ENCODE data around the gene SETBP1.

SETBP1 gene

DNA sequence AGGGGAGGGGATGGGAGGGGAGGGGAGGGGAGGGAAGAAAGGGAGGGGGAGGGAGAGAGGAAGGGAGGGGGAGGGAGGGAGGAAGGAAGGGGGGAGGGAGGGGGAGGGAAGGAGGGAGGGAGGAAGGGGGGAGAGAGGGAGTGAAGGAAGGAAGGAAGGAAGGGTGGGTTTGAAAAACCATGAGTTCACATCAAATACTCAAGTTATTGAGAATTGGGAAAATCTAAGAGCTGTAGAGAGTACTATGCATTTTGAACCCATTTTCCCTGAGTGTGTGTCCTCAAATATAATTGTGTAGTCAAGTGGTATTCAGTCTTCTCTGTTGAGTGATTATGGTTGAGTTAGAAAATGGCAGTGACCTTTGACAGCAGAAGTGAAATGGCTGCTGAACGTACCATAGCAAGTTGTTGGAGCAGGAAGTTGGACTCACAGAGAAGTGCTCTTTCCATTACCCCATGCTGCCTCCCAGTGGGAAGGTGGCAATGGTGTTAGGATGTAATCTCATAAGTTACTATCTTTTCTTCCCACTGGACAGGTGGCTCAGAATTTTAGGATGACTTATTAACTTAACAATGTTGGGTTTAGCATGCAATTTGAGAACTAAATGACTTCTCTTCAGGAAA lies 214.6 kb downstream of the SETBP1 start:
- in situ Hi-C loops (cut with MboI; ENCODE audit: low sequenced_read_pairs): no loop called here

DNA sequence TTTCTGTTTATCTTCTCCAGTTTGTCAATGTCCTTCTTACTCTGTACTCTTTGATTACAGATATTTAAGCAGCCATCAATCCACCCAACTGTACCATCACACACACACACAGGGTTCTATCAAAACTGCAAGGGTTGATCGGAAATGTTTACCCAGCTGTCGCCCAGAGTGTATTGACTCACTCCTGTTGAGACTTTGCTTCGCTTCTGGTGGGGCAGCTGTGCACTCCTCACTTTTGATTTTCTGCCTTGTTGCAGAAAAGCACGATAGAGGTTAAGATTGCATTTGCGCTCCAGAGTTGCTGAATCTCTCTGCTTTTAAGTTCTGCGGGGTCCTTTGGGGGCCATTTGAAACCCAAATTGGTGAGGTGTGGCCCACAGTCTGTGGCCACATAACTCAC lies 216.2 kb downstream of the SETBP1 start:
- in situ Hi-C loops (cut with MboI; ENCODE audit: low sequenced_read_pairs): no loop called here

DNA sequence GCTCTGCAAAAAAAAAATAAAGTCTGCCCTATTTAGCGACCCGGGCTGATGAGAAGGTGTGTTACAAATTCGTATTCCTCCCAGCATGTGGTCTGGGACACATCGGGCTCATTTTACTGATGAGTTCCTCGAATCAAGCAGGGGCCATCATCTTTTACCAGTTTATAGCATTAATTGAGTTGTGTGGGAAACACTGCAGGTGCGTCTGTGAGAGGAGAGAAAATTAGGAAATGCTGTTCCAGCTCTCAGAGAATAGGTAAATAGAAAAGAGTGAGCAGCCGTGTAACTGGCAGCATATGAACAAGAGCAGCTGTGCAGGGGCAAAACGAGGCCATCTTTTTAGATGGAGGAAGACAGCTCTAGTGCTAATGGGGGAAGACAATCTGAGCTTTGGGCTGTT lies 216.7 kb downstream of the SETBP1 start:
- in situ Hi-C loops (cut with MboI; ENCODE audit: low sequenced_read_pairs): no loop called here

DNA sequence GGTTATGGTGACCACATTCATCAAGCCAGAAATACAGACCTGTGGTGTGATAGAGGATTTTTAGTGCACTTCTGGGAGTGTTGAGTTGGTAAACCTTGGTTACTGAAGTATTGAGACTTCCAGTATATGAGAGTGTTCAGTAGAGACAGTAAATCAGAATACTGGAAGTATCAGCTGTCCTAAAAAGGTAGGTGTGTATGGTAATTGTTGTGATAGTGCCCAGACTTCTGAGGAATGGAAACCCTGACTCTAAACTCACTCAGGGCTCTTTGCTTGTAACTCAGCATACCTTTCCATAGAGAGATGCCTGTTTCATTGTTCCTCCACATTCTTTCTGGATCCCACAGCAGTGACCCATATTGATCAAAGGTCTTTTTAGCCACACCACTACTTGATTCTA lies 217.1 kb downstream of the SETBP1 start:
- in situ Hi-C loops (cut with MboI; ENCODE audit: low sequenced_read_pairs): no loop called here

DNA sequence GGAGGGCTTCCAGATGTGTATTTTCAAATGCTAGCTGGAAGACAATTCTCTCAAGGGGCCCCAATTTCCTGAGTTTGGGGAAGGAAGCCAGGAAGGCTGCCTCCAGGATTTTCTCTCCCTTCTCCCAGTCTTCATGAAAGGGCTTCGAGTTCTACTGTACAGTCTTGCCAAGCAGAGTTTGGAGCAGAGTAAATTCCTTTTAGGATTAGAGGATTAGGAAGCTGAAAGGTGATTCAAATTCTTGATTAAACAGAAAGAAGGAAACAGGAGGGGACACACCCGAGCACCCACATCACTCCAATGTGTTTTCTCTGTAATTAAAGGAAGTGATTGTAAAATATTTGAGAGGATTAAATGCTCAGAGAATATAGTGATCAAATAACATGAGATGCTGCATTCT lies 217.8 kb downstream of the SETBP1 start:
- in situ Hi-C loops (cut with MboI; ENCODE audit: low sequenced_read_pairs): no loop called here

DNA sequence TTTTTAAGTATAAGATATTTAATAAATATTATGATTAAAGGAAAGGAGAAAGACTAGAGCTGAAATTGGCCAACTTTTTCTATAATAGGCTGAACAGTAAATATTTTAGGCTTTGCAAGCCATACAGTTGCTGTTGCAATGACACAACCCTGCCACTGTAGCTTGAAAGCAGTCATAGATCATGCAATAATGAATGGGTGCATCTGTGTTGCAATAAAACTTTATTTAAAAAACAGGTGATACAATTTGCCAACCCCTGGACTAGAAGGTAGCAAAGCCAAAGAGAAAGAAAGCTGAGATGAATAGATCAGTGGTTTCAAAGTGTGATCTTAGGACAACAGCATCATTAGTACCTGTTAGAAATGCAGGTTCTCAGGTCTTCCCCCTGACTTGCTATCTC lies 219.1 kb downstream of the SETBP1 start:
- in situ Hi-C loops (cut with MboI; ENCODE audit: low sequenced_read_pairs): loop anchor here (25.0 kb wide), 1 partner anchor 312 kb away; no protein-coding TSS in a partner anchor

DNA sequence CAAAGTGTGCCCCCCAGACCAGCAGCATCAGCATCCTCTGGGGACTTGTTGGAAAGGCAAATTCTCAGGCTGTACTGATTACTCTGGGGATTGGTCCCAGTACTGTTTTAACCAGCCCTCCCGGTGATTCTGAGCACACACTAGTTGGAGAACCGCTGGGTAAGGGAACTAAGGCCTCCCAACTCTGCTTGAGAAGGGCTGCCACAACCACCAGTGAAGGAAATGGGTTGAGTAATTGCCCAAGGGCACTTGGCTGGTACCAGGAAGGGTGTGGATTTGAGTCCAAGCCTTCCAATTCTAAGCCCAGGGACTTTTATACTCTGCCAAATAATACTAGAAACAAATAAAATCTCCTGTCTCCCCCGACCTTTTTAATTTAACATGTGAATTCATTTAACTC lies 219.9 kb downstream of the SETBP1 start:
- in situ Hi-C loops (cut with MboI; ENCODE audit: low sequenced_read_pairs): loop anchor here (25.0 kb wide), 1 partner anchor 312 kb away; no protein-coding TSS in a partner anchor

DNA sequence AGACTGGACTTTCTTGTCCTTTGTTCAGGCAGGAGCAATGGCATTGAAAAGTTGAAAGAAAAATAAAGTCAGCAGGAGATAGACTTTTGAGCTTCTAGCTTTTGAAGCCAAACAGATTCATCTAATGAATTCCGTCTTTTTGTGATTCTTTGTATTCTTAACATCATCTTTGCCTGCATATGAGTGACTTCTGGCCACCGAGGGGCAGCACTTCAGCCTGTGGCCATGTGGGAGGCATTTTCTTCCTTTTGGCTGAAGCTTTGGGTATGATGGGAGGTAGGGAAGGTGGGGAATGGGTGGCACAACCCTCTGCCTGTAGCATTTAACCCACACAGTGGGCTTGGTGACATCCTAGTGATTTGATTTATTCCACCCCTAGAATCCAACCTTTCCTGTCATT lies 220.6 kb downstream of the SETBP1 start:
- in situ Hi-C loops (cut with MboI; ENCODE audit: low sequenced_read_pairs): loop anchor here (25.0 kb wide), 1 partner anchor 311 kb away; no protein-coding TSS in a partner anchor

DNA sequence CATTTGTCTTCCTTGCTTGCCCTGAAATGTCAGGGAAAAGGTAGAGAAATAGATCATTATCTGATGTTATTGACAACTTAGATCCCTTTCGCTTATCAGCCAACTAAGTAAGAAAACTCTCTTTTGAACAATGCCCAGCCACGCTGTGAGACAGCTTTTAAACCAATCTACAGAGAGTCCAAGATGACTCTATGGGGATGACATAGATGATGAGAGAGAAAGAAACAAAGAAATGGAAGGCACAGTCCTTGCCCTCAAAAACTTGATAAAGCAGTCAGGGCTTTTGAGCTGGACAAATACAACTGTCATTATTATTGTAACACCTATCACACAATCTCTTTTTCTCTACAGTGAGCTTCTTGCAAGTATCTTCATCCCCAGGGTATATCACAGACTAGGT lies 222.6 kb downstream of the SETBP1 start:
- in situ Hi-C loops (cut with MboI; ENCODE audit: low sequenced_read_pairs): loop anchor here (25.0 kb wide), 1 partner anchor 309 kb away; no protein-coding TSS in a partner anchor

DNA sequence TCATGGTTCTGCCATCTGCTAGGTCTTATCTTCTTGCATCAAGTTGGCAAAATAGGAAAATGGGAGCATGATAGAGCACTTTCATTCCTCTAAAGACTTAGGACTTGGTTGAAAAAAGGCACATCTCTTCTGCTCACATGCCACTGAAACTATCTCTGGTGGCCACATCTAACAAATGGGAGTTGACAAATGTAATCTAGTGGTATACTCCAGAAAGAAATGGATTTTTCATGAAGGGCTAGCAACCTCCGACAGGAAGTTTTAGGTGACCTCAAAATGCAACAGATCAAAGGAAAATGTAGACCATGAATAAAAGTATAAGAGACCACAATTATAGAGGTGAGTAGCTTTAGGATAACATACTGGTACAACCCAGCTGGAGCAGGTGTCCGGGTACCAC lies 224.1 kb downstream of the SETBP1 start:
- in situ Hi-C loops (cut with MboI; ENCODE audit: low sequenced_read_pairs): loop anchor here (25.0 kb wide), 1 partner anchor 308 kb away; no protein-coding TSS in a partner anchor

DNA sequence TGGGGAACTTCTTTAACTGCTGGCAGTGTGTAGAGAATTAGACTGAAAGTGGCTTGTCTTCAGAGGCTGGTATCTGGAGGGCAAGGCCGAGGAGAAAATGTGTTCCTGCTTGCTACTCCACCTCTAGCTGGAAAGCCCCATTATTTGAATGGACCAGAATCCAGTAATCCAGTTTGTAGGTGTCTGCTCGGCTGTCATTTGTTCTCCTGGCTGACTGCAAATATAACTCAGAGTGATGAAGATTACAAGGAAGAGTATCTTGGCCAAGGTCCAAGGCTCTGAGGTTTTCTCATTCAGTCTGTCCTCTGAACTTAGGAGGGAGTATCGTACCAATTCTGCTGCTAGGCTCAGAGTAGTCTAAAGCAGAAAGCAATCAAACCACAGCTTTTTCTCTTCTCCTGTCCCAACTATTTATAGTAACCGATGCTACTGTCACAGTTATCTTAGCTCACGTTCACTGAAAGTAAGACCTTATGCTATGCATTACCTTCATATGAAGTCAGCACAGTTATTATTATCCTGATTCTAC lies 228.6 kb downstream of the SETBP1 start:
- in situ Hi-C loops (cut with MboI; ENCODE audit: low sequenced_read_pairs): loop anchor here (25.0 kb wide), 1 partner anchor 303 kb away; no protein-coding TSS in a partner anchor

DNA sequence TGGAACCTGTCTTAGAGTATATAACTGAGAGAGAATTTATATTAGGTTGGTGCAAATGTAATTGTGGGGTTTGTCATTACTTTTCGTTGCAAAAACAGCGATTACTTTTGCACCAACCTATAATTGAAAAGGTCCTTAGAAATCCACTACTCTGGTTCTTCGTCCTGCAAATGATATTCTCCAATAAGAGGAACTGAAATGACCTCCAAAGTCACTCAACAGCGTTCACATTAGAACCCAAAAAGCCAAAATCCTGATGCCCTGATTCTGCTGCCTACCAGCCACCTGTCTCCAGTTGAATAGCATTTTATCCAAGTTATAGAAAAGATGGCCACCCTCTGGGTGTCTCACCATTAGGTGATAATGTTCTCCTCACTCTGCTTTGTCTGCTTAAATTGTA lies 230.6 kb downstream of the SETBP1 start:
- in situ Hi-C loops (cut with MboI; ENCODE audit: low sequenced_read_pairs): loop anchor here (25.0 kb wide), 1 partner anchor 301 kb away; no protein-coding TSS in a partner anchor

DNA sequence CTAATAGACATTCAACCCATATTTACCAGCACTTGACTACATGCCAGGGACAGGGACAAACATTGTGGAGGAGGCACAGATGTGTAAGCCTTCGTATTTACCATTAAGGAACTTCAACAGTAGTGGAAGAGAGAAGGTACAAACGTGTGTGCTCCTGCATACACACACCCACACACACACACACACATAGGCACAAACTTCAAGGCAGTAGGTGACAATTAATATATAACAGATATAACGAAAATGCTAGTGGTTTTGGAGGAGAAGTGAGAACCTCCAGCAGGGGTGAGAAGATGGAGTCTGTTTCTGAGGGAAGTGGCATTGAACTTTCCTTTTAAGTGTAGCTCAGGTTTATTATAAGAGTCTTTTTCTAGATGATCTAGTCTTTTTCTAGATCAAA lies 231.1 kb downstream of the SETBP1 start:
- in situ Hi-C loops (cut with MboI; ENCODE audit: low sequenced_read_pairs): loop anchor here (25.0 kb wide), 1 partner anchor 301 kb away; no protein-coding TSS in a partner anchor

DNA sequence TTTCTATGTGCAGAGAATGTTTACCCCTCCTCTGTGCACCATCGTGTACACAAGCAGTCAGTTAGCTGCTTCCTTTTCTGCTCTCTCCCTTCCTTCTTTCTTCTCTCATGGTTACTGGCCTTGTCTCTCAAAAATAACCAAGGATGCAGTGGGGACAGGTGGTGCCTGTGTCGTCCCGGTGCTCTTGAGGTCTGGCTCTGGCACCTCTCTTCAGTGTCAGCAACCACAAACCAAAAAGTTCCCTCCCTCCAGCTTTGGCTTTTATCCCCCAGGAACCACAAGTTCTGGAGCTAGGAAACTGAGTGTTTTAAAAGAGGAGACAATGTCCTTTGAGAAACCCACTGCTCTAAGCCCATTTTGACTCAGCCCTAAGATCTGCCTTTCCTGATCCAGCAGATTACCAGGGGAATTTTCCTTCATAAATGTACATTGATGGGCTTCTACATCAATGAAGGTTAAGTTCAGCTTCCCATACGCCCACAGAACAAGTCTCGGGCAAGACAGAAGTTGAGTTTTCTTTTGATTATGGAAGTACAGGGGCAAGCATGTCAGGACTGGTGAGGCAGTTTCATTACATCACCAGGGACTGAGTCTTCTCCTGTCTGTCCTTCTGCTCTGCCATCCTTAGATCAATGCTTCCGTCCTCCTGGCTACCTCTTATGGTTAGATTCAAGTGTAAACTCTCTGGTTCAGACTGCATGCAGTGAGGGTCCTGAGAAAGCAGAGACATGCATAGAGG lies 232.2 kb downstream of the SETBP1 start:
- in situ Hi-C loops (cut with MboI; ENCODE audit: low sequenced_read_pairs): loop anchor here (25.0 kb wide), 1 partner anchor 299 kb away; no protein-coding TSS in a partner anchor

DNA sequence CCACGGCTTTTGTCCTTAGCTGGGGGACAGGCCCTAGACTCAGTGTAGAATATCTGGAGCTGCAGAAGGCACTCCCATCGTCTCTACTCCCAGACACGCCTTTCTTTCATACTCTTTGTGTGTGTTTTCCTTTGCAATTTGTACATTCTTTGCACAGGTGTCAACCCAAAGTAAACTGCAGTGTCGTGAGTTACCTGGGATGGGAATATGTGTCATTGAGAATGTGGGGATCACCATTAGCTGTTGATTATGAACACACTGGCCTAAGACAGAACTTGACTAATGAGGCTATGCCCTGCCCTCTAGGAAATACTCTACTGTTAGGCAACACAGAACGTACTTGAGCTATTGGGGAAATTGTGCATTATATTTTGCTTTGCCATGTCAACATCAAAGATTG lies 233.3 kb downstream of the SETBP1 start:
- in situ Hi-C loops (cut with MboI; ENCODE audit: low sequenced_read_pairs): loop anchor here (25.0 kb wide), 1 partner anchor 298 kb away; no protein-coding TSS in a partner anchor

DNA sequence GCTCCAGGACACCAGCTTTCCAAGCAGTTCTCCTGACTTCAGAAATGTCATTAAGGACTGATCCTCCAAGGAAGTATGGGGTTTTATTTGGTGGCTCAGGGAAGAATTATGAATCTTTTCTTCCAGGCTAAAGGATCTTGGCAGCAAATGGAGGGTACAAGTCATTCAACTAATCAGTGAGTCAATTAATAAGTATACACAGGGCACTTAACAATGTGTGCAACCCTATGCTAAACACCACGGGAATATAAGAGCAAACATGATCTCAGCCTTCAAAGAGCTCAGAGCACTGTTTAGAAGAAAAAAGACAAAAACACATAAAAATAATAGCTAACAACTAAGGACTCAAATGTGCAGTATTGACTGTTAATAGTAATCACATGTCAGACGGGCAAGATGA lies 234.5 kb downstream of the SETBP1 start:
- in situ Hi-C loops (cut with MboI; ENCODE audit: low sequenced_read_pairs): loop anchor here (25.0 kb wide), 1 partner anchor 297 kb away; no protein-coding TSS in a partner anchor

DNA sequence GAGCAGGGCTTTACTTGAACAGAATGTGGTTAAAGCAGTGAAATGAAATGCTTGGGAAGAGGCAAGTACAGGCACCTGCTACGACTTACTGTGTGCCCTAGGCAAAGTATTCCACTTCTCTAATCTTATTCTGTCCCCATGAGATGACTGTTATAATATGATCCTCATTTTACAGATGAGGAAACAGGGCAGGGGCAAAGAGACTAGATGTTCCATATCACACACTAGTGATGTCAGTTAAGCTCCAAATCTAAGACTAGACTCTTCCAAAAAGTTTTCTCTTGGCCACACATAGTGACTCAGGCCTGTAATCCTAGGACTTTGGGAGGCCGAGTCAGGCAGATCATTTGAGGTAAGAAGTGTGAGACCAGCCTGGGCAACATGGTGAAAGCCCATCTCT lies 235.0 kb downstream of the SETBP1 start:
- in situ Hi-C loops (cut with MboI; ENCODE audit: low sequenced_read_pairs): loop anchor here (25.0 kb wide), 1 partner anchor 297 kb away; no protein-coding TSS in a partner anchor

DNA sequence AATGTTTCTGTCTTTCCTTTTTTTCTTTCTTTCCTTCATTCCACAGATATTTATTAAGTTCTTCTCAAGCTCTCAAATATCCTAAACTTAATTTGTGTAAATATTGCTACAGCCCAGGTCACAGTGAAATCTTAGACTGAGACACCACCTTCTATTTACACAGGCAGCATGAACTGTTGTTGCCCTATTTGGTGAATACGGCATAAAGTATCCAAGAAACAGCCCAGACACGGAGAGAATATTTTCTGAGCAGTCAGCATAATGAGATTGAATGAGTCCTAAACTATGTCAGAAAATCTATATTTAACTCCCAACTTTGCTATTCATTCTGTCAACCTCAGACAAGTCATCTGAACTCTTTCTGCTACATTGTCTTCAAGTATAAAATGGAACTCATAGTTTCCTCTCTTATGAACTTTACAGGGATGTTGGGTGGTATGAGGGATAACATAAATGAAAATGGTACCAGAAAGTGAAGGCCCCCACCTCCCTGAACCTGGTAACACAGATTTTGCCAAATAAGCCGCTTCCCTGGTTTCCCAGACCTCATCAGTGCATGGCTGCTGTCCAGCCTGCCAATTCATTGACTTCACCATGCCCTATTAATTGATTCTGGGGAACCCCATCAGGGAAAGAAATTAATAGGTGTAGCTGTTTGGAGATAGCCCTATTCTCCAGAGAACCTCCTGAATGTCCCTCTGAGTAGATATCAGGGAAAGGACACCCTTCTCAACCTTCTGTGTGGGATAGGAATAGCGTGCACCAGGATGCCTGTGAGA lies 235.9 kb downstream of the SETBP1 start:
- in situ Hi-C loops (cut with MboI; ENCODE audit: low sequenced_read_pairs): loop anchor here (25.0 kb wide), 1 partner anchor 296 kb away; no protein-coding TSS in a partner anchor

DNA sequence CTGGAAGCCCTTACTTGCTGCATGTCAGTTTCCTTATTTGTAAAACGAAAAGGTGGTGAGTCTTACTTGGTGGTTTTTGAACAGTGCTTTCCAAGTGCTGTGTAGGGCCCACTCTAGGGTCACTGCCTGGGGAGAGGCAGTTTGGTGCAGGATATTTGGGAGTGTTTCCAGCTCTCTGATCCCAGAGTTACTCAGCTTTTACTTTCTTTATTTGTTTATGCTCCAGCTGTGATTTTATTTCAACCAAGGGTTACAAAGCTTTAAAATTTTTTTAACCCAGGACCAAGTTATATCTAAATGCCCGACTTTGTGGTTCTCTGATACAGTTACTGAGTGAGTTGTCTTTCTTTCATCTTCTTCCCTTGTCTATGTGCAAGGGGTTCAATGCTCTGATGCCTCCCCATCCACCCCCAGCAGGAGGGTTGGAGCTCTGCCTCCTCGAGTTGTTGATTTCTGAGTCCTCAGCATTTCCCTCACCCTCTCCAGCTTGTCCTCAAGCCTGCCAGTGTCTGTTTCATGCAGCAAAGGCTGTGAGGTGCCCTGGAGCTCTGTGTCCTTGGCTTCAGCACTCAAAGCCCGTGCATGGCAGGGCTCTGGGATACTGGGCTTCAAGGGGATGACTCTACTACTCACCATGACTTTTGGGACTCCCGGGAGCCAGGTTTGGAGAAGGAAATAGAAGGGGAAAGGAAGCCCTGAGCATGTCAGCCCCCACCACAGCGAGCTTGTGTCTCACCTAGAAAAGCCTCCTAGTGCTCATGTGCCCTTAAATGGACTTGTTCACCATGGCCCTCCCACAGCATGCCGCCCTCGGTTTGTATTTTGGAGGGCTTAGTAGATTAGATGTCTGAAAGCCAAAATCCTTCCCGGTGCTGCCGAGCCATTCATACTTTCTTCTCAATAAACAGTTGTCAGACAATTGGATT lies 236.8 kb downstream of the SETBP1 start:
- in situ Hi-C loops (cut with MboI; ENCODE audit: low sequenced_read_pairs): loop anchor here (25.0 kb wide), 1 partner anchor 295 kb away; no protein-coding TSS in a partner anchor

DNA sequence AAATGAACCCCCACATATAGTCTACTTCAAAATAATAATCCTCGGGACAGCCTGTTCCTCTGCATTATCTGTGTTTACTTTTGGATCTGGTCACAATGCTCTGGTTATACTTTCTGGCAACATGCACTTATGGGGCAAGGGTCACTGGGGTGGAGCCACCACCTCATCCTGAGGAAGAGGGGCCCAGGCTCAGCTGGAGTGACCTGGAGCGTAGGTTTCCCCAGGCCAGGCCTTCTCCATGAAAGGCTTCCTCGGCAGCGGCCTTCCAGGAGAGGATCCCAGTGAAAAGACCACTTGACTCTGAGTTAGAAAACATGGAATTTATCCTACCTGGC lies 237.4 kb downstream of the SETBP1 start:
- in situ Hi-C loops (cut with MboI; ENCODE audit: low sequenced_read_pairs): loop anchor here (25.0 kb wide), 1 partner anchor 294 kb away; no protein-coding TSS in a partner anchor

Data from HL-60/S4 treated with phorbol 12-myristate 13-acetate at 8.2 ng/mL for 4 days and 3 days (cell line).